ENCODE results near the gene TRIM15.

TRIM15 gene

DNA sequence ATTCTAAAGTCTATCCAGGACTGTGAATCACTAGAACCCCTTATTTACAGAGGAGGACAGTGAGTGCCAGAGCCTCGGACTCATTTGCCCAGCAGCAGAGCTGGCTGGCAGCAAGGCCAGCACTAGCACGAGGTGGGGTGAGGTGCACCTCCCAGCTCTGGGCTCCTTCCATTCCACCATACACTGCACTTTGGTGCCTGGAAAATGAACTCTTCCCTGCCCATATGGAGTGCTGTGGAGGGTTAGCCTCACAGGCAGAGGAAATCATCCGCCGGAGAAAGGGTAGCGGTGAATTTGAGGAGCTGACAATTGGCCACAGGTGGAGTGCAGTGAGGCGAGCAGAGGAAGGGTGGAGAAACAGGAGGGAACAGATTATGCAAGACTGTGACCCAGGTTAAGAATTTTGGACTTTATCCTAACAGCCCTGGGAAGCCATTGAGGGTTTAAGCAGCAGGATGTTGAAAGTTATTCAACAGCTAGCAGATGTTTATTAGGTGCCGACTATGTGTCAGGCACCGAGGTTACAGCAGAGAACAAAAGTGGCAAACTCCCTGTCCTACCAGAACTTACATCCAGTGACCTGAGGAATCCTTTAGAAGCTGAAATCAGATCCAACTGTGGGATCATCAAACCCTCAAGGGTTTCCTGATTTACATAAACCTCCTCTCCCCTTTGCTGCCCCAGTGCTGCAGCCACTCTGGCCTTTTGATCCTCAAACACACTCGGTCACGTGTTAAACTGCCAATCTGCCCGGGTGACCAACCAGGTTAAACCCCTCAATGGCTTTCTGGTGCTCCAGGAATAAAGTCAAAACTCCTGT, 43.7 kb downstream of the TRIM15 start:
- Histone ChIP-seq H3K27ac (ENCODE audit: insufficient read depth in 1 of 2, low read depth in 1 of 2, low read length in 2 of 2, poor library complexity in 1 of 2, severe bottlenecking in 2 of 2) (no peak overlapping the region), H3K36me3 (ENCODE audit: control insufficient read depth in 4 of 4, insufficient read depth in 4 of 4, low read length in 3 of 4) (peaks cover 0 to 10% (median under 1%) of the 10 kb centered on the region in 4 experiments), H3K27me3 (replicated peaks in 2 of 5; ENCODE audit: control insufficient read depth in 4 of 5, insufficient read depth in 5 of 5, low read length in 4 of 5) (no peaks in the 10 kb centered on the region), H3K4me3 (ENCODE audit: control insufficient read depth in 1 of 7, extremely low read depth in 1 of 7, insufficient read depth in 4 of 7, low read depth in 2 of 7, low read length in 6 of 7) (no peak overlapping the region), H3K4me1 (ENCODE audit: control extremely low read depth in 1 of 4, control insufficient read depth in 4 of 4, insufficient read depth in 4 of 4, low read length in 3 of 4) (peaks cover 3 to 10% (median 7%) of the 10 kb centered on the region in 4 experiments), H3K9me3 (ENCODE audit: control extremely low read depth in 1 of 5, control insufficient read depth in 4 of 5, insufficient read depth in 2 of 5, low read depth in 1 of 5, low read length in 4 of 5) (no peaks in the 10 kb centered on the region)
- POLR2A ChIA-PET = interaction anchor here (0.5 to 0.7 kb wide), 2 partner anchors 9 to 591 kb away, joined by 3 to 9 read pairs; no protein-coding TSS in a partner anchor
- no peak for DNase-seq
- WGBS (ENCODE audit: insufficient coverage) = 89% methylated on average over 10 of the region's 11 CpGs
- CTCF ChIA-PET = interaction anchor here (1.1 to 4.7 kb wide), 4 partner anchors 11 to 76 kb away, joined by 3 to 16 read pairs (median 4); no protein-coding TSS in a partner anchor

DNA sequence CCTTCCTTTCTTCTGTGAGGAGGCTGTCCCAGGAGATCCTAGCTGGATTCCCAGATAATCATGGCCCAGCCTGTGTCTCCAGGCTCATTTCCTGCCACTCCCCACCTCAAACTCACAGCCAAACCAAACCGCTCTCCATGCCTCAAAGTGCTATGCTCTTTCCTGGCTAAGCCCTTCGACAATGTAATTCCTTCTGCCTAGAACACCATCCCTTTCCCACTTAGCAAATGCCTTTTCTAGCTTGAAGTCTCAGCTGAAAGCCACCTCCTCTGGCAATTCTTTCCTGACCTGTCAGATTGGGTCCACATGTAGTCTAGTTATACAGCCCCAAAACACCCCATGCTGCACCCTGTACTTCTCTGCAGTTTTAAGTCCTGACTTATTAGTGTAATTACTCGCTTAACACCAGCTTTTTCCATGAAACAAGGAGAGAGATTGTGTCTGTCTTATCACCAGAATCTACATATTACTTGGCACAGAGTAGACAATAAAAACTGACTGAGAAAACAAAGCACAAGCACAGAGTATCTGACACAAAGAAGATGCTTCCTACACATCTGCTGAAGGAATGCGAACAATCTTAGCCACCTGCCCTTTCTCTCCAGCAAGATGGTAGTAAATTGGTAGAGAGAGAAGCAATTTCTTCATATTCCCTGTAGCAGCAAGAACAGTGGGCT, 44.4 kb downstream of the TRIM15 start:
- DNase-seq = no peak
- Histone ChIP-seq H3K4me3 (ENCODE audit: control insufficient read depth in 1 of 7, extremely low read depth in 1 of 7, insufficient read depth in 4 of 7, low read depth in 2 of 7, low read length in 6 of 7) (no peak overlapping the region), H3K27me3 (replicated peaks in 2 of 5; ENCODE audit: control insufficient read depth in 4 of 5, insufficient read depth in 5 of 5, low read length in 4 of 5) (no peaks in the 10 kb centered on the region), H3K36me3 (ENCODE audit: control insufficient read depth in 4 of 4, insufficient read depth in 4 of 4, low read length in 3 of 4) (peaks cover 0 to 10% (median under 1%) of the 10 kb centered on the region in 4 experiments), H3K9me3 (ENCODE audit: control extremely low read depth in 1 of 5, control insufficient read depth in 4 of 5, insufficient read depth in 2 of 5, low read depth in 1 of 5, low read length in 4 of 5) (no peaks in the 10 kb centered on the region), H3K4me1 (ENCODE audit: control extremely low read depth in 1 of 4, control insufficient read depth in 4 of 4, insufficient read depth in 4 of 4, low read length in 3 of 4) (peaks cover under 1 to 11% (median 9%) of the 10 kb centered on the region in 4 experiments), H3K27ac (ENCODE audit: insufficient read depth in 1 of 2, low read depth in 1 of 2, low read length in 2 of 2, poor library complexity in 1 of 2, severe bottlenecking in 2 of 2) (no peak overlapping the region)
- WGBS (ENCODE audit: insufficient coverage) = 98% methylated on average over 4 of the region's 4 CpGs
- ChIA-PET CTCF (interaction anchor here (1.0 to 4.7 kb wide), 4 partner anchors 12 to 120 kb away, joined by 3 to 16 read pairs (median 4); no protein-coding TSS in a partner anchor), POLR2A (interaction anchor here (0.7 kb wide), 1 partner anchor 10 kb away, joined by 3 read pairs; no protein-coding TSS in a partner anchor)

DNA sequence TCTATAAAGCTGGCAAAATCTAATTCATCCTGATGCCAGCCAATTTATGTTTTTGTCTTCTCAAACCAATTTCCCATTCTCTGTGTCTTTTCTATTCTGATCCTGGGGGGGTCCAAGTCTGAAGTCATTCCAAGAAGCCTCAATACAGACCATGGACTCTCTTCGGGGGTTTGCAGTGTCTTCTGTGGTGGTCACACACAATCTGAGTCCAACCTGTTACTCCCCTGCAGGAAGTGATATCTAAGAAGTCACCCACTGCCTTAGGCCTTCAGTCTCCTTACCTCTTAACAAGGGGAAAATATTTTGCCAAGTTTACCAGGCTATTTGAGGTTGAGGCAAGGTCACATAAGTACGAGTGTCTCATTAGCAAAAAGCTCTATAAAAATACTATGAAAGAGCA, 48.0 kb downstream of the TRIM15 start:
- H3K4me3 ChIP-seq (ENCODE audit: control insufficient read depth in 1 of 7, extremely low read depth in 1 of 7, insufficient read depth in 4 of 7, low read depth in 2 of 7, low read length in 6 of 7) = no peak overlapping the region
- peaks cover 0 to 5% (median under 1%) of the 10 kb centered on the region in 4 experiments for H3K36me3 ChIP-seq (ENCODE audit: control insufficient read depth in 4 of 4, insufficient read depth in 4 of 4, low read length in 3 of 4)
- H3K4me1 ChIP-seq (ENCODE audit: control extremely low read depth in 1 of 4, control insufficient read depth in 4 of 4, insufficient read depth in 4 of 4, low read length in 3 of 4) = peaks cover 9 to 25% (median 17%) of the 10 kb centered on the region in 4 experiments
- DNase-seq = no peak
- WGBS (ENCODE audit: insufficient coverage) = 100% methylated on average over 1 of the region's 2 CpGs
- ChIA-PET CTCF (interaction anchor here (4.7 kb wide), 1 partner anchor 8 kb away, joined by 16 read pairs; no protein-coding TSS in a partner anchor), POLR2A (no interaction called here)
- H3K27me3 ChIP-seq (replicated peaks in 2 of 5; ENCODE audit: control insufficient read depth in 4 of 5, insufficient read depth in 5 of 5, low read length in 4 of 5) = no peaks in the 10 kb centered on the region
- H3K9me3 ChIP-seq (ENCODE audit: control extremely low read depth in 1 of 5, control insufficient read depth in 4 of 5, insufficient read depth in 2 of 5, low read depth in 1 of 5, low read length in 4 of 5) = no peaks in the 10 kb centered on the region
- H3K27ac ChIP-seq (ENCODE audit: insufficient read depth in 1 of 2, low read depth in 1 of 2, low read length in 2 of 2, poor library complexity in 1 of 2, severe bottlenecking in 2 of 2) = no peak overlapping the region

DNA sequence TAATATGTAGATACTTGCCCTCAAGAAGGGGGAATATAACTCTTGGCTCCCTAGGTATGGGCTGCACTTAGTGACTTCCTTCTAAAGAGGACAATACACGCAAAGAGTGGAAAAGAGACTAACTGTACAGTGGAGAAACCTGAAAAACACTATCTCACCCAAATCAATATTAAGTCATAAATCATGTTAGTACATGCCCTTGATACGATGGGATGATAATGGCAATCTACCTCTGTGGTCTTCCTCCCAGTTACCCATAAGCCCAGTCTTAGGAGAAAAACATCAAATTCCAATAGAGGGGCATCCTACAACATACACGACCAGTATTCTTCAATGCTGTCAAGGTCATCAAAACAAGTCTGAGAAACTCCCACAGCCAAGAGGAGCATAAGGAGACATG, 48.6 kb downstream of the TRIM15 start:
- Histone ChIP-seq H3K27me3 (replicated peaks in 2 of 5; ENCODE audit: control insufficient read depth in 4 of 5, insufficient read depth in 5 of 5, low read length in 4 of 5) (no peaks in the 10 kb centered on the region), H3K36me3 (ENCODE audit: control insufficient read depth in 4 of 4, insufficient read depth in 4 of 4, low read length in 3 of 4) (peaks cover 0 to 3% (median under 1%) of the 10 kb centered on the region in 4 experiments), H3K9me3 (ENCODE audit: control extremely low read depth in 1 of 5, control insufficient read depth in 4 of 5, insufficient read depth in 2 of 5, low read depth in 1 of 5, low read length in 4 of 5) (no peaks in the 10 kb centered on the region), H3K4me3 (ENCODE audit: control insufficient read depth in 1 of 7, extremely low read depth in 1 of 7, insufficient read depth in 4 of 7, low read depth in 2 of 7, low read length in 6 of 7) (peak overlapping the region in 3 of 7 experiments; percentile 75 to 93 (median 91)), H3K4me1 (ENCODE audit: control extremely low read depth in 1 of 4, control insufficient read depth in 4 of 4, insufficient read depth in 4 of 4, low read length in 3 of 4) (peaks cover 9 to 25% (median 19%) of the 10 kb centered on the region in 4 experiments), H3K27ac (ENCODE audit: insufficient read depth in 1 of 2, low read depth in 1 of 2, low read length in 2 of 2, poor library complexity in 1 of 2, severe bottlenecking in 2 of 2) (no peak overlapping the region)
- POLR2A ChIA-PET = no interaction called here
- CTCF ChIA-PET = no interaction called here
- 72% methylated on average over 2 of the region's 3 CpGs for WGBS (ENCODE audit: insufficient coverage)
- no peak for DNase-seq

DNA sequence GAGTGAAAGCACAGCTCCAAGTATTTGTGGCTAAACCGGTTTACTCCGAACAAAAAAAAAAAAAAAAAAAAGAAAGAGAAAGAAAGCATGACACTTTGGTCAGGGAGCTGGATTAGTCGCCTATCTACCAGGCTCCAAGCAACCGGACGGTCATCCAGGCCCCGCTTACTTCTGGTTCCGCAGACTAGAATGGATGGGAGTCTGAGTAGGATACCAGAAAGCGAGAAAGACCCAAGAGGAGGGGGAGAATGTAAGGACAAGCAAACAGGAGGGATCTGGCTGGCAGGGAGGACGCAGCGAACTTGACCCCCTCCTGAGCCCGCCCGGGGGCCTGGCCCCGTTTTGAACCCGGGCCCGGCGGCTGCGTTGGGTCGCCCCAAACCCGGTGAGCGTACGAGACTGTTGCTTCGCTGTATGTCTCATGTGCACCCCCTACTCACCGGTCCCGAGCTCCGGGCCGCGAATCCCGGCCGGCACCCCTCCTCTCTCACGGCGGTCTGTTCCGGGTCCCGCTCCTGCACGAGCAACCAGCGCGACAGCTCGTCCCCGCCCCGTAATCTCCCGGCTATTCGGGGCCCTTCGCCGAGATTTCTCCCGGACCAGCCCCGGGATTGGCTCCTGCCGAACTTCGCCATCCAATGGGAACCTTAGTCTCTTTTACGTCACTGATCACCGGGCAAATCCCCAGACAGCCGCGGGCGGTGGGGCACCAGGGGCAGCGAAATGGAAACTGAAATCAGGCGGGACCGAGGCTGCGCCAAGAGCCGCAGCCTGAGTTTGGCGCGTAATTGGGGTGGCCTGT, 49.7 kb downstream of the TRIM15 start, which contains the start of gene TRIM26:
TRIM26 (minus strand) TSS at position 542 of the 802 bp plus-strand sequence. CDS start 14,303 bp downstream, outside the sequence.
- peaks cover 9 to 25% (median 19%) of the 10 kb centered on the region in 4 experiments for H3K4me1 ChIP-seq (ENCODE audit: control extremely low read depth in 1 of 4, control insufficient read depth in 4 of 4, insufficient read depth in 4 of 4, low read length in 3 of 4)
- WGBS (ENCODE audit: insufficient coverage) = under 1% methylated on average over 58 of the region's 59 CpGs
- CTCF ChIA-PET = interaction anchor here (0.7 to 1.3 kb wide), 2 partner anchors 18 to 127 kb away, joined by 3 read pairs; no protein-coding TSS in a partner anchor

DNA sequence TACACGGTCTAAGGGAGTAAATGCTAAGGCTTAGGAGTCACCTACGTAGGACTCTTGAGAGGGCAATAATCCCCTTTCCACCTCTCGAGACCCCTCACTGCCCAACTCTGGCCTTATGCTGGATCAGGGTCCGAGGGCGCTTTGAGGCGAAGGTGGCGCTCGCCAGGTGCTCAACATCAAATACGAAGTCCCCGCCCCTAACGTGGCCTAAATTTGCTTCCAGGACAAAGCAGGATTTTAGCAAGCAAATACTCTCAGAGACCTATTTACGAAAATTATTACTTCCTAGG, 50.3 kb downstream of the TRIM15 start:
- H3K9me3 ChIP-seq (ENCODE audit: control extremely low read depth in 1 of 5, control insufficient read depth in 4 of 5, insufficient read depth in 2 of 5, low read depth in 1 of 5, low read length in 4 of 5) = no peaks in the 10 kb centered on the region
- peaks cover 9 to 25% (median 19%) of the 10 kb centered on the region in 4 experiments for H3K4me1 ChIP-seq (ENCODE audit: control extremely low read depth in 1 of 4, control insufficient read depth in 4 of 4, insufficient read depth in 4 of 4, low read length in 3 of 4)
- POLR2A ChIA-PET = no interaction called here
- H3K36me3 ChIP-seq (ENCODE audit: control insufficient read depth in 4 of 4, insufficient read depth in 4 of 4, low read length in 3 of 4) = no peaks in the 10 kb centered on the region
- H3K4me3 ChIP-seq (ENCODE audit: control insufficient read depth in 1 of 7, extremely low read depth in 1 of 7, insufficient read depth in 4 of 7, low read depth in 2 of 7, low read length in 6 of 7) = peak overlapping the region; percentile 47 to 94 (median 90)
- WGBS (ENCODE audit: insufficient coverage) = 0% methylated on average over 8 of the region's 12 CpGs
- CTCF ChIA-PET = interaction anchor here (1.3 kb wide), 1 partner anchor 126 kb away, joined by 3 read pairs; no protein-coding TSS in a partner anchor
- H3K27me3 ChIP-seq (replicated peaks in 2 of 5; ENCODE audit: control insufficient read depth in 4 of 5, insufficient read depth in 5 of 5, low read length in 4 of 5) = no peaks in the 10 kb centered on the region
- no peak for DNase-seq
- H3K27ac ChIP-seq (ENCODE audit: insufficient read depth in 1 of 2, low read depth in 1 of 2, low read length in 2 of 2, poor library complexity in 1 of 2, severe bottlenecking in 2 of 2) = peak overlapping the region; percentile 46 to 80

More for the DNA sequence above, 49.7 kb downstream of the TRIM15 start, which contains the start of gene TRIM26:
- no peaks in the 10 kb centered on the region for H3K27me3 ChIP-seq (replicated peaks in 2 of 5; ENCODE audit: control insufficient read depth in 4 of 5, insufficient read depth in 5 of 5, low read length in 4 of 5)
- DNase-seq = peak; percentile 95 to 98 (median 98)
- H3K27ac ChIP-seq (ENCODE audit: insufficient read depth in 1 of 2, low read depth in 1 of 2, low read length in 2 of 2, poor library complexity in 1 of 2, severe bottlenecking in 2 of 2) = peak within 1 kb of the TSS; percentile 58 to 82
- H3K36me3 ChIP-seq (ENCODE audit: control insufficient read depth in 4 of 4, insufficient read depth in 4 of 4, low read length in 3 of 4) = no peaks in the 10 kb centered on the region
- POLR2A ChIA-PET = interaction anchor here (0.7 kb wide), 2 partner anchors 153 to 1708 kb away, joined by 3 to 5 read pairs; no protein-coding TSS in a partner anchor
- H3K9me3 ChIP-seq (ENCODE audit: control extremely low read depth in 1 of 5, control insufficient read depth in 4 of 5, insufficient read depth in 2 of 5, low read depth in 1 of 5, low read length in 4 of 5) = no peaks in the 10 kb centered on the region
- peak within 1 kb of the TSS; percentile 47 to 94 (median 90) for H3K4me3 ChIP-seq (ENCODE audit: control insufficient read depth in 1 of 7, extremely low read depth in 1 of 7, insufficient read depth in 4 of 7, low read depth in 2 of 7, low read length in 6 of 7)
